IPS-15b (cell line): ENCODE results near the gene PPM1E.
"Not testable (repeated sequence)": the region's sequence is repeated elsewhere in the genome, so short reads cannot be mapped to it uniquely, and the experiment has no call there.

ENCODE experiments used
- H3K27me3 ChIP-seq: one replicate; pipeline ENCODE4 v1.6.1; 2013; ENCODE audit warnings: low read length; ENCODE audit not compliant: control insufficient read depth, insufficient read depth
- H3K36me3 ChIP-seq: one replicate; pipeline ENCODE4 v1.6.1; 2013; ENCODE audit warnings: low read length; ENCODE audit not compliant: control insufficient read depth, insufficient read depth
- H3K4me1 ChIP-seq: one replicate; pipeline ENCODE4 v1.6.1; 2013; ENCODE audit warnings: mild to moderate bottlenecking, low read length; ENCODE audit not compliant: control insufficient read depth, insufficient read depth
- H3K4me3 ChIP-seq: one replicate; pipeline ENCODE4 v1.5.1; 2013; ENCODE audit warnings: low read depth, low read length
- H3K9ac ChIP-seq: one replicate; pipeline ENCODE4 v1.6.1; 2013; ENCODE audit warnings: low read depth, mild to moderate bottlenecking, low read length
- H3K9me3 ChIP-seq: one replicate; pipeline ENCODE4 v1.6.1; 2013; ENCODE audit warnings: mild to moderate bottlenecking, low read length; ENCODE audit not compliant: control insufficient read depth, insufficient read depth

PPM1E gene

DNA sequence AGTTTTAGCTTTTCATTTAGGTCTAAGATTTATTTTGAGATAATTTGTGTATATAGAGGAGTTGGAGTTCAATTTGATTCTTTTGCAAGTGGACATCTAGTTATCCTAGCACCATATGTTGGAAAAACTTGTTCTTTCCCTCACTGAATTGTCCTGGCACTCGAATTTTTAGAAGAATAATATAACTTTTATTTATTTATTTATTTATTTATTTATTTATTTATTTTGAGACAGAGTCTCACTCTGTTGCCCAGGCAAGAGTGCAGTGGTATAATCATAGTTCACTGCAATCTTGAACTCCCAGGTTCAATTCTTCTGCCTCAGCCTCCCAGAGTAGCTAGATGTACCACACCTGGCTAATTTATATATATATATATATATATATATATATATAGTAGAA, 29.4 kb downstream of the PPM1E start:
- no peaks in the 10 kb centered on the region for H3K36me3 ChIP-seq
- H3K4me3 ChIP-seq, result no peak overlapping the region
- H3K4me1 ChIP-seq, result no peaks in the 10 kb centered on the region
- H3K9me3 ChIP-seq, result no peaks in the 10 kb centered on the region
- H3K27me3 ChIP-seq, result no peaks in the 10 kb centered on the region
- no peak overlapping the region for H3K9ac ChIP-seq

DNA sequence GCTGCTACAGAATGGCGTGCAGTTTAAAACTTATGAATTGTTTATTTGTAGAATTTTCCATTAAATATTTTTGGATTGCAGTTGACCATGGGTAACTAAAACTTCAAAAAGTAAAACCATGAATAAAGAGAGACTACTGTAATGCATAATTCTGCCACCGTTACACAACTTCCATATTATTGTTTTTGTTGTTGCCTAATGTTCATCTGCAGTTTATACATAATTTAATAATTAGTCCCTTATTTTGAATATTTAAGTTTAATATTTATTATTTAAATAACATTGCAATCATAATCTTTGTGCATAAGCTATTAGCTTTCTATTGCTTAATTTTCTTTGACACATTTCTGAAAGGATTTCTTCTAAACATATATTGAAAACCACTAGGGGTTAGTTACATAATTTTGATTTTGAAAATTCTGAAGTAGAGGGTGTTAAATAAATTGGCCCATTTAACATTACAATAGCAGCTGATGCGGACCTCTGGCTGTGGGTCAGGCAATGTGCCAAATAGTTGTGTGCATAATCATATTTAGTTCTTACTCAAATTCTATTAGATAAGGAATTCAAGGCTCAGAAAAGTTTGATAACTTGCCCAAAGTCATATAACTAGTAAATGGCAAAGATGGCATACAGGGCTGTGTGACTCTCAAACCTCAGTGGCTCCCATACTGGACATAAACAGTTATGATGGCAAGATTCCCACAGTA, 31.1 kb downstream of the PPM1E start:
- Histone ChIP-seq H3K9me3 (no peaks in the 10 kb centered on the region), H3K9ac (no peak overlapping the region), H3K4me3 (no peak overlapping the region), H3K4me1 (no peaks in the 10 kb centered on the region), H3K36me3 (no peaks in the 10 kb centered on the region), H3K27me3 (no peaks in the 10 kb centered on the region)

DNA sequence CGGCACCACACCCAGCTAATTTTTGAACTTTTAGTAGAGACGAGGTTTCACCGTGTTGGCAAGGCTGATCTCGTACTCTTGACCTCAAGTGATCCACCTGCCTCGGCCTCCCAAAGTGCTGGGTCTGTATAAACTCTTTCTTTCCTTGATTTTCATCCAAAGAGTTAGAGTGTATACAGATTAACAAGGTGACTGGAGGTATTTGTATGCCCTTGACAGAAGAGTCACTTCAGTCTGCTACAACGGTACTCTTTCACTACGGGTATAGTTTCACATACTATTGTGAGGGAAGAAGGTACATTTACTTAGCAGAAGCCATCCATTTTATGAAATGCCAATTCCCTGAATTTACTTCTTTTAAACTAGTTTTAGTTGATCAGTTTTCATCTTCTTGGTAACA, 32.5 kb downstream of the PPM1E start:
- Histone ChIP-seq H3K9ac (no peak overlapping the region), H3K9me3 (no peaks in the 10 kb centered on the region), H3K4me1 (no peaks in the 10 kb centered on the region), H3K27me3 (no peaks in the 10 kb centered on the region), H3K4me3 (no peak overlapping the region), H3K36me3 (no peaks in the 10 kb centered on the region)

DNA sequence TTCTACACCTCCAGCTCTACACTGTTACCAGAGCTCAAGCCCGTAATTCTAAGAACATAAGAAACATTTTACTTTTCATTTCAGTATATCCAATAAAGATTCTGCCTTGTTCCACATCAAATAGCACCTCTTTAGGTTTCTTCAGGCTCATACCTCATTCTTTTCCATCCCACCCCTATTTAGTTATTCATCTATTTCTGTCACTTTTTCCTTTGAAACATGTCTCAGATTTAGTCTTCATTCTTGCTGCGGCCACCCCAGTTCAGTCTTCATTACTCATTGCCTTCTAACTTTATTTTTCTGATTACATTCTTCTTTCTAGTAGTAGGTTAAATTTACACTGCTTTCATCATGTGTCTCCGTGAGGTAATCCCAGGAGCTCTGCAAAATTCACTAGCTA, 33.5 kb downstream of the PPM1E start:
- Histone ChIP-seq H3K4me3 (no peak overlapping the region), H3K9ac (no peak overlapping the region), H3K9me3 (no peaks in the 10 kb centered on the region), H3K36me3 (no peaks in the 10 kb centered on the region), H3K4me1 (no peaks in the 10 kb centered on the region), H3K27me3 (no peaks in the 10 kb centered on the region)

DNA sequence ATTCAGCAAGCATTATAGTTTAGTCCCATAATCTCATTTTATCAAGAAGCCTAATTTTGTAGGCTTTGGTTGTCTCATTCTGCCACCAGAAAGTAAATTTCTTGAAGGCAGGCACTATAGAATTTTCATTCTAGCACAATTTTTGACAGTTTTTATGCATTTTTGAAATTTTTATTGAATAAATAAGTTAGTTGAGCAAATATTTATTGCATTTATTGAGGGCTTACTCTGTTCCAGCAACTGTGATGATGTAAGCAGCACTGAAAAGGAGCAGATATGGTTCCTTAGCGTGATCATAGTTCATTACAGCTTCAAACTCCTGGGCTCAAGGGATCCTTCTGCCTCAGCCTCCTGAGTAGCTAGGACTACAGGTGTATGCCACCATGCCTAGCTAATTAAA, 34.2 kb downstream of the PPM1E start:
- no peaks in the 10 kb centered on the region for H3K4me1 ChIP-seq
- no peak overlapping the region for H3K9ac ChIP-seq
- no peaks in the 10 kb centered on the region for H3K9me3 ChIP-seq
- H3K27me3 ChIP-seq, result no peaks in the 10 kb centered on the region
- H3K4me3 ChIP-seq, result no peak overlapping the region
- no peaks in the 10 kb centered on the region for H3K36me3 ChIP-seq

DNA sequence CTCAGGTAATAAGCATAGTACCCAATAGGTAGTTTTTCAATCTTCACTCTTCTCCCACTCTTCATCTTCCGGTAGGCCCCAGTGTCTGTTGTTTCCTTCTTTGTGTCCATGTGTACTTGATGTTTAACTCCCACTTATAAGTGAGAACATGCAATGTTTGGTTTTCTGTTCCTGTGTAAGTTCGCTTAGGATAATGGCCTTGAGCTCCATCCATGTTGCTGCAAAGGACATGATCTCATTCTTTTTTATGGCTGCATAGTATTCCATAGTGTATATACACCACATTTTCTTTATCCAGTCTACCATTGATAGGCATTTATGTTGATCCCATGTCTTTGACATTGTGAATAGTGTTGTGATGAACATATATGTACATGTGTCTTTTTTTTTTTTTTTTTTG, 38.9 kb downstream of the PPM1E start:
- not testable (repeated sequence) for H3K9me3 ChIP-seq, H3K36me3 ChIP-seq, H3K27me3 ChIP-seq, H3K4me1 ChIP-seq, H3K4me3 ChIP-seq, H3K9ac ChIP-seq

DNA sequence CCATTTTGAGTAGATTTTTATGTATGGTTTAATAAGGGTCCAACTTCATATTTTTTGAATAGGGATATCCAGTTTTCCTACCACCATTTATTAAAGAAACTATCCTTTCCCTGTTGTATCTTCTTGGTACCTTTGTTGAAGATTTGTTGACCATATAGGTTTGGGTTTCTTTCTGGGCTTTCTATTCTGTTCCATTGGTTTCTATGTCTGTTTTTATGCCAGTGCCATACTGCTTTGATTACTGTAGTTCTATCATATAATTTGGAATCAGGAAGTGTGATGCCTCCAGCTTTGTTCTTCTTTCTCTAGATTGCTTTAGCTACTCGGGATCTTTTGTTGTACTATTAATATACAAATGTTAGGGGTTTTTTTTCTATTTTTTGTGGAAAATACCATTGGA, 46.5 kb downstream of the PPM1E start:
- no peak overlapping the region for H3K4me3 ChIP-seq
- H3K27me3 ChIP-seq, result no peaks in the 10 kb centered on the region
- H3K36me3 ChIP-seq, result no peaks in the 10 kb centered on the region
- H3K9me3 ChIP-seq, result no peaks in the 10 kb centered on the region
- no peak overlapping the region for H3K9ac ChIP-seq
- no peaks in the 10 kb centered on the region for H3K4me1 ChIP-seq

DNA sequence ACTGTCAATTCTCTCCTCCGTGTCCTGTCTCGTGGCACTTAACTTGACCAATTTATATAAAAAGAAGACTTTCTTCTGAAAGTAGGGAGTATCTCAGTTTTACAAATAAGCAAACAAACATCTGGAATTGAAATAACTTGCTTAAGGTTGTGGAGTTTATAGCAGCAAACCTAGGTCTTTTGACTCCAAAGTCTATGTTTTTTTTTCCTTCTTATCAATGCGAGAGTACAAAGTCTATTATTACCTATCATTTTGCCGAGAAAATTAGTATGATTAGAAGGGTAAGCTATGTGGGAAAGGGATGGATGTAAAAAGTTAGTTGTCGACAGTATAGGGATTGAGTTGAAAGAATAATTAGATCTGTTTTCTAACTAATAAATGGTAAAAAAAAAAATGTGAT, 50.4 kb downstream of the PPM1E start:
- Histone ChIP-seq H3K4me1 (no peaks in the 10 kb centered on the region), H3K9ac (no peak overlapping the region), H3K4me3 (no peak overlapping the region), H3K27me3 (no peaks in the 10 kb centered on the region), H3K36me3 (no peaks in the 10 kb centered on the region), H3K9me3 (no peaks in the 10 kb centered on the region)

DNA sequence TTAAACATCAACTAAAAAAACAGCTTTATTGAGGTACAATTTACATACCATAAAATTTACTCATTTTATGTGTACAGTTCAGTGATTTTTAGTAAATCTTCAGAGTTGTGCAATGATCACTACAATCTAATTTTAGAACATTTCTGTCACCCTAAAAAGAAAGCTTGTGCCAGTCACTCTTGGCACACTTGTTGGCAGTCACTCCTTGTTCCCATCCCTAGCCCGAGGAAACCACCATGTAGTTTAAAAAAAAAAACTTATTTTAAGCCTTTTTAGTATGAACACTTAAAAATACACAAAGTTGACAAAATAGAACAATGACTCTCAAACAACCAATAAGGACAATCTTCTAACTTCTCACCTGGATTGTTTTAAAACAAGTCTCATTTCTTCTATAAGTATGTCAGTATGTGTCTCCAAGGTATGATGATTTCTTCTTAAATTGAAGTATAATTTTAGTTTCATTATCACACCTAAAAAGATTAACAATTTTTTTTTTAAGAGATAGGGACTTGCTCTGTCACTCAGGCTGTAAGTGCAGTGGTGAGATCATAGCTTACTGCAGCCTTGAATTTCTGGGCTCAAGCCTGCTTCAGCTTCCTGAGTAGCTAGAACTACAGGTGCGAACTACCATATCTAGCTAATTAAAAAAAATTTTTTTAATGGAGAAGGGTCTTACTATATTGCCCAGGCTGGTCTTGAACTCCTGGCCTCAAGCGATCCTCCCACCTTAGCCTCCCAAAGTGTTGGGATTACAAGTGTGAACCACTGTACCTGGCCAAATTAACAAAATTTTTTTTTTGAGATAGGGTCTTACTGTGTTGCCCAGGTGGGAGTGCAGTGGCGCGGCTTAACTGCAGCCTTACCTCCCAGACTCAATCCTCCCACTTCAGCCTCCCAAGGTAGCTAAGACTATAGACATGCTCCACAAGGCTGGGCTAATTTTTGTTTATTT, 53.2 kb downstream of the PPM1E start:
- no peaks in the 10 kb centered on the region for H3K4me1 ChIP-seq
- no peaks in the 10 kb centered on the region for H3K36me3 ChIP-seq
- H3K9ac ChIP-seq, result no peak overlapping the region
- H3K4me3 ChIP-seq, result no peak overlapping the region
- no peaks in the 10 kb centered on the region for H3K27me3 ChIP-seq
- no peaks in the 10 kb centered on the region for H3K9me3 ChIP-seq

DNA sequence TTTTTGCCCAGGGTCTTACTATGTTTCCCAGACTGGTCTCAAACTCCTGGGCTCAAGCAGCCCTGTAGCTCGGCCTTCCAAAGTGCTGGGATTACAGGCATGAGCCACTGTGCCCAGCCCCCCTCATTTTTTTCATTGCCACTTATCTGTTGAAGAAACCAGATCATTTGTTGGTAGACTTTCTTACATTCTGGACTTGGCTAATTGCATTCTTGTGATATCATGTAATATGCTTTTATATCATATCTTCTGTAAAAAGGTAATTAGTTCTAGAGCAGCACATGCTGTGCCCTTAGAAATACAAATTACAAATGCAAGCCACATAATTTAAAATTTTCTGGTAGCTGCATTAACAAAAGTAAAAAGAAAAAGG, 53.9 kb downstream of the PPM1E start:
- H3K27me3 ChIP-seq, result no peaks in the 10 kb centered on the region
- no peak overlapping the region for H3K9ac ChIP-seq
- no peaks in the 10 kb centered on the region for H3K9me3 ChIP-seq
- H3K4me3 ChIP-seq, result no peak overlapping the region
- H3K36me3 ChIP-seq, result no peaks in the 10 kb centered on the region
- no peaks in the 10 kb centered on the region for H3K4me1 ChIP-seq

DNA sequence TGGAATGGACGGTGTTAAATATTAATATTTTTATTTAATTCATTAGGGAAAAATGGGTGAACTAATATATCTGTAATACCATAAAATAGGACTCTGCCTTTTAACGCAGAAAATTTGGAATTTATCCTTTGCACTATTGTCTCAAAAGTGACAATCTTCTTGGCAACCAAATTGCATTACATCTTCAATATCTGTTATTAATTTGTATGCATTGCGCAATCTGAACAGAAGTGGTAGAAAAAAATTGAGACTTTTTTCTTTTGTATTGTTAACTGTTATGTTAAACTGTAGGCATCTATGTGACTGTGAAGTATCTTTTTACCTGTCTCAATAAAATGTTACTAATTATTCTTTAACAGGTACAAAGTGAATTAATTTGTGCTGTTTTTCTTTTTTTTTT, 55.6 kb downstream of the PPM1E start:
- Histone ChIP-seq H3K4me3 (no peak overlapping the region), H3K9me3 (no peaks in the 10 kb centered on the region), H3K36me3 (no peaks in the 10 kb centered on the region), H3K4me1 (no peaks in the 10 kb centered on the region), H3K9ac (no peak overlapping the region), H3K27me3 (no peaks in the 10 kb centered on the region)

DNA sequence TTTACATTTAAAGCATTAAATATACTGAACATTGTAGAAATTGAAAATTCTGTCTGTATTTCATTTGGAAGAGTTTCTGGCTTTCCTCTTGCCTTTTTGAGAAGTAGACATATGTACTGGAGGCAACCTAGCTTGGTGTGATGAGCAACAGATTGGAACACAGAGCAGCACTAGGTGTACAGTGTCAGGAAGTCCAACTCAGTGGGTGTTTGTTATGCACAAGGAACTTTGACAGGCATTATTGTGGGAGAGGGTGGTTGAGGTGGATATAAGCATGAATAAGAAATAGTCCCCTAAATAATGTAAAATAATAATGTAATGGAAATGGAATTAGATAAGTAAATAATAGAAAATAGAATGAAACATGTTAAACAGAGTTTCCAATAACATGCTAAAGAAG, 58.1 kb downstream of the PPM1E start:
- Histone ChIP-seq H3K9me3 (no peaks in the 10 kb centered on the region), H3K36me3 (no peaks in the 10 kb centered on the region), H3K4me3 (no peak overlapping the region), H3K9ac (no peak overlapping the region), H3K4me1 (no peaks in the 10 kb centered on the region), H3K27me3 (no peaks in the 10 kb centered on the region)
